ENCODE measurements around the gene OR4N5.
"Not testable (repeated sequence)": the region's sequence is repeated elsewhere in the genome, so short reads cannot be mapped to it uniquely, and the experiment has no call there.

OR4N5 gene

GRCh38 chr14:20138520-20138919 is at the start of gene OR4N5:
OR4N5 (plus strand) TSS chr14:20138820; CDS start chr14:20143736, 4,916 bp downstream.
- DNase-seq: no peak

DNA sequence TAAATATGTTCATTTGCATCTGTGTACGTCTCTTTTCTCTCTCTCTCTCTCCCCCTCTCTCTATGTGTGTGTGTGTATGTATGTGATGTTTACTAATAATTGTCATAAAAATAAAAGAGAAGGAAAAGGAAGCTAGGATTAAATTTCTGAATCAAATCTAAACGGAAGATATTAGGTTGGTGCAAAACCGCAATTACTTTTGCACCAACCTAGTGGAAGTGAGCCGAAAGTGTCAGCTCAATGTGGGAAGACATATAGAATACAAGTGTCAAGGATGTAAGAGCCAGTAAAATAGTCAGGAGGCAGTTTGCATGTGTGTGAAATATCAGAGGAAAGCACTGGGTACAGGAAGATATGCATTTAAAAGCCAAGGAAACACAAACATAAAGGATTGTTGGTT is 46.6 kb upstream of the OR4N5 start:
- no peak for DNase-seq

DNA sequence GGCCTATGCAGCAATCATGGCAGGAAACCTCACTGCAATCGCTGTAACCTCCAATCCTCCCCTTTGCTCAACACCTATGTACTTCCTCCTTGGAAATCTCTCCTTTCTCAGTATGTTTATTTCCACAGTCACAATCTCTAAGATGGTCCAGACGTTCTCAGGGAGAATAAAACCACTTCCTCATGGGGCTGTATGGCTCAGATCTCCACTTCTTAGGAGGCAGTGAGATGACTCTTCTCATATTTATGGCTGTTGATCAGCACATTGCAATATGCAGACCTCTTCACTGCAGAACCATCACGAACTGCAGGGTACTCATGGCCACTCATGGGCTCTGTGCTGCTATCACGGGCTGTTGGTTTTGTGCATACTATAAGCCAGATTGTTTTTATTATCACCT is 45.2 kb upstream of the OR4N5 start:
- no peak for DNase-seq

- not testable (repeated sequence) for DNase-seq
Measured at GRCh38 chr14:20098926-20099770, 39.5 kb upstream of the OR4N5 start.

- DNase-seq: no peak
Measured at GRCh38 chr14:20110438-20110837, 28.2 kb upstream of the OR4N5 start, which contains the start of gene OR4K17. OR4K17 (plus strand) TSS chr14:20110739; CDS start chr14:20117500, 6,761 bp downstream.

GRCh38 chr14:20112321-20112720 is 26.3 kb upstream of the OR4N5 start:
- no peak for DNase-seq

GRCh38 chr14:20116748-20117147 is 21.9 kb upstream of the OR4N5 start:
- no peak for DNase-seq

DNA sequence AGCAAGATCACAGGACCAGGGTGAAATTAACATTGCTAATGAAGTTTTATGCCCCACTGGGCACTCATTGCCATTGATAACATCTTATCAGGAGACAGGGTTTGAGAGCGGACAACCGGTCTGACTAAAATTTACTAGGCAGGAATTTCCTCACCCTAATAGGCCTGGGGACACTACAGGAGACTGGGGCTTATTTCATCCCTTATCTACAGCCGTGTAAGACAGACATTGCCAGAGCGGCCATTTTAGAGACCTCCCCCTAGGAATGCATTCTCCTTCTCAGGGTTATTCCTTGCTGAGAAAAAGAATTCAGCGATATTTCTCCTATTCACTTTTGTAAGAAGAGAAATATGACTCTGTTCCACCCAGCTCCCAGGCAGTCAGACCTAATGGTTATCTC is 19.8 kb upstream of the OR4N5 start:
- DNase-seq: no peak

DNA sequence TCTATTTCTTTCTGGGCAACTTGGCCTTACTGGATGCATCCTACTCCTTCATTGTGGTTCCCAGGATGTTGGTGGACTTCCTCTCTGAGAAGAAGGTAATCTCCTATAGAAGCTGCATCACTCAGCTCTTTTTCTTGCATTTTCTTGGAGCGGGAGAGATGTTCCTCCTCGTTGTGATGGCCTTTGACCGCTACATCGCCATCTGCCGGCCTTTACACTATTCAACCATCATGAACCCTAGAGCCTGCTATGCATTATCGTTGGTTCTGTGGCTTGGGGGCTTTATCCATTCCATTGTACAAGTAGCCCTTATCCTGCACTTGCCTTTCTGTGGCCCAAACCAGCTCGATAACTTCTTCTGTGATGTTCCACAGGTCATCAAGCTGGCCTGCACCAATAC is 5.3 kb downstream of the OR4N5 start:
- DNase-seq: no peak

GRCh38 chr14:20144820-20145219 is 6.2 kb downstream of the OR4N5 start:
- no peak for DNase-seq

GRCh38 chr14:20164462-20164861 is 25.8 kb downstream of the OR4N5 start:
- no peak for DNase-seq

DNA sequence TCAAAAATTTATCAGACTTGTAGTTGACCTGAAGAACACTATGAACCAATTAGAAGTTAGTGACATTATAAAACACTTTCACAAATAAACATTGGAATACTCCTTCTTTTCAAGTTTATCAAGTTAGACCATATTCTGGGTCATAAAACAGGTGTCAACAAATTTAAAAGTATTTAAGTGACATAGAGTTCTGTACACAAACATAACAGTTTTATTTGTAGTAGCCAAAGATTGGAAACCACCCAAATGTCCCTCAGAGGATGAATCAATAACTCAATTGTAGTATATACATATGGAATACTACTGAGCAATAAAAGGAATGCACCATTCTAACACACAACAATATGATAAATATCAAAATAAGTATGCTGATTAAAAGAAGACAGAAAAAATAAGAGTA is 28.5 kb downstream of the OR4N5 start:
- DNase-seq: no peak

DNA sequence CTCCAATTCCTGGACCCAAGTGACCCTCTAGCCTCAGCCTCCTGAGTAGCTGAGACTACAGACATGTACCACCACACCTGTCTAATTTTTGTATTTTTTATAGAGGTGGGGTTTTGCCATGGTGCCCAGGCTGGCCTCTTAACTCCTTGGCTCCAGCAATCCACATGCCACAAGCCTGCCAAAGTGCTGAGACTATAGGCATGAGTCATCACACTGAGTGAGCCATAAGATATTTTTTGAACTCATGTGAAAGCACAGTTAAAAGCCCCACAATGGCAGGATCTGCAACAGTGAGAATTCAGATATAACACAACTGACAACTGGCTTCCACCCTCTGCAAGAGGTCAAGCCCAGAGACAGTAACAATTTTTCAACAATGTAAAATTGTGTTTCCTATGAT is 31.2 kb downstream of the OR4N5 start:
- not testable (repeated sequence) for DNase-seq

GRCh38 chr14:20174205-20174604 is 35.6 kb downstream of the OR4N5 start:
- DNase-seq: not testable (repeated sequence)

GRCh38 chr14:20176330-20176729 is 37.7 kb downstream of the OR4N5 start:
- no peak for DNase-seq

DNA sequence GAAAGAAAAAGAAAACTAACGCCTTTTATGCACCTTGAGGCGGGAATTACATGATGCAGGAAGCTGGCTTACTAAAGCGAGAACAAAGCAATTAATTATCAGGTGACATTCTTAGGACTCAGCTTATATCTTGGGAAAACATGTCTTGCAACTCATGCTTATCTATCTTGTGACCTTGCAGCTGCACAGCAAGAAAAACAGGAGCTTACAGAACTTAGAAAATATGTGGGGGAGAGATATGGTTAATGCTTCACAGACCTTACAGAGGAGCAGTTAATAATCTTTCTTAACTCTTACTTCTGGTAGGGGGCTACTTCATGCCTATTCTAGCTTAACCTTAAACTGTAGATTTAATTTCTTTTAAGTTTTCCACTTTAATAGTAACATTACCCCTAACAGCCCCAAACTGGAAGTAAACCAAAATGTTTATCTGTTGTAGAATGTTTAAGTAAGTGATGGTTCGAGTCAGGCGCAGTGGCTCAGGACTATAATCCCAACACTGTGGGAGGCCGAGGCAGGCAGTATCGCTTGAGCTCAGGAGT is 38.9 kb downstream of the OR4N5 start:
- no peak for DNase-seq

GRCh38 chr14:20179218-20179617 is 40.6 kb downstream of the OR4N5 start:
- DNase-seq: no peak

GRCh38 chr14:20179880-20180279 is 41.3 kb downstream of the OR4N5 start:
- DNase-seq: no peak

DNA sequence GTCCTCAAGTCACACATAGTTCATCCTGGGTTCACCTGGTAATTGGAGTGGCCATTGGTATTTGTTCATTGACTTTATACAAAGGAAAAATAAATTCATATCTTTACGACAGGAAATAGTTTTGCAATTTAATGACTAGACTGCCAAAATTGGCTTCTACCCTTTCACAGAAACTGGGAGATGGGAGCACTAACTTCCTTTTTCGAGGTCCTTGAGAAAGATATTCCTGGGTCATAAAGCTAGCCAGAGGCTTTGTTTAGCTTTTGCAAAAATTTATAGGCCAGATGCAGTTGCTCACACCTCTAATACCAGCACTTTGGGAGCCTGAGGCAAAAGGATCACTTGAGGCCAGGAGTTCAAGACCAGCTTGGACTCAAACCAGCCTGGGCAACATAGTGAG is 41.9 kb downstream of the OR4N5 start:
- no peak for DNase-seq

DNA sequence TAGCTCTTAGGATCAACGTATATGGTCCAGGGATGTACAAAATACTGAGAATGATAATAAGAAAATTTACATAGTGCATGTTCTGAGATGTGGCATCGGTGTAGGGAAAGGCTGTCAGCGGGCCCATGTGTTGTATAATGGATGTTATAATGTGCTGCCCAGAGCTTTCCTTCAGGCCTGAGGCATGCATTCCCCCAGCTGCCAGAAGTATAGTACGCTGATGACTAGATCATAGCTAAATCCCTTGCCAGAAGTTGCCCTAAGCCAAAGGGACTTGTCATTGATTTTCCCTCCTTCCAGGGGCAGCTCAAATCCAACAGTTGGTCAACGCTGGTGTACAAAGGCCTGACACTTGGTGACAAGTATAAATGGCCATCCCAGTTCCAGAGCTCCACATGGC is 45.6 kb downstream of the OR4N5 start:
- DNase-seq: no peak

DNA sequence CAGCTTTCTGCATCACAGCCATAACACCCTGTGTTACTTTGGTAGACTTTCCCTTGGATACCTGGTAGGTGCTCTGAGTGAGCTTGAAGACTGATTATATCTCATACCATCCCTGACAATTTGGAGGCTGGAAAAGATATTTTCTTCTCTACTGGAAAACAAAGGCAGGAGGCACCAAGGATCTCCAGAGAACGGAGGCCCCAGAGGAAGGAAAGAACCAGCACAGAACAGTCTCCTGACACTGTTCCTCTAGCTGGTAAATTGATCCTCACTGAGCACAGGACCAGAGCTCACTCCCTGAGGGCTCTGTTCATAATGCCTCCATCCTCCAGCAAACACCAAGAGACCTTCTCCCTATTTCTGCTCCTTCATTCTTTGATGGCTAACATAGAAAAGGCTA is 52.0 kb downstream of the OR4N5 start, which contains the start of gene OR11G2:
Gene OR11G2, plus strand, starts transcription at position 301 of the 400 bp plus-strand sequence. CDS start 6,542 bp downstream, outside the sequence.
- DNase-seq: no peak

DNA sequence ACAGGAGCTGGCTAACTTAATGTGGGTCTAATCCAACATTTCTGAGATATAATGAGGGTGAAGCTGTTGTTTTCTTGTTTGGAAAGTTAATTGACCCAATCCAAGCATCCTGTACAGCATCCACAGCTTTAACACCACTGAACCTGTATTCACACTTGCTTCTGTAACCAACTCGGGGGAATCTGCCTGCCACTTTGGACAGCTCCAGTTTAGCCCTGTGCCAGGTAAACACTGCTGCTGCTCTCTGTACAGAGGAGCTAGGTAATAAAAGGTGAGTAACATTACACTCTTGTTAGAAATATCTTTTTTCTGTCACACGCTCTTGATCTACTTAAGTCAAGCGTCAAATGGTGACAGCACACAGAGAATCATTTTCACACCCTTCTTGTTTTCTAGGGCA is 52.8 kb downstream of the OR4N5 start:
- DNase-seq: no peak

- no peak for DNase-seq
Measured at GRCh38 chr14:20194101-20194500, 55.5 kb downstream of the OR4N5 start.

Data from activated CD8-positive, alpha-beta memory T cell treated with anti-CD3 and anti-CD28 coated beads, Interleukin-2, amount 50 U/mL, for 4 hours (primary cell).